ENCODE measurements around the gene BBX.

The BBX gene

DNA sequence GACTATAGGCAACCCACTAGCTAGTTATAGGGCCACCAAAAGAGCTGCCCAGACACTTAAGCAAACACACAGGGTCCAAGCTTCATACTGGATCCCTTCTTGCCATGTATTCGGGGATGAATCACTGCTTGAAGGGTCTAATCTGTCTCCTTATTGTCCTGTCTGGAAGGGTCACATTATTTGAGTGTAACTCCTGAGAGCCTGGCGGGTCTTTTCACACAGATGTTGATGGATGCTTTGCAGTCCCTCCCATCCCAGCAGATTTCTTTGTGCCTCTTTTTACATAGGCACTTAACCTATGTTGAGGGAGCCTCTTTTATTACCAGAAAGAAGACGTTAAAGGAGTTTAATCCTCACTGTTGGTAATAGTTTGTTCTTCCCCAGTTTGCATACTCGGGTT lies 56.6 kb downstream of the BBX start:
- peaks cover 20% of the 10 kb centered on the region; the same call in 1 of the 2 replicates for H3K79me2 ChIP-seq (ENCODE audit: insufficient read depth, low read length)
- H3K9me3 ChIP-seq (ENCODE audit: insufficient read depth, low read length, severe bottlenecking), result no peaks in the 10 kb centered on the region
- no peaks in the 10 kb centered on the region; the same call in 1 of the 2 replicates for H3K4me1 ChIP-seq (ENCODE audit: insufficient read depth, low read length)
- no peaks in the 10 kb centered on the region; the same call in 1 of the 2 replicates for H4K20me1 ChIP-seq (ENCODE audit: insufficient read depth, low read length)
- H3K27me3 ChIP-seq (ENCODE audit: insufficient read depth, low read length, poor library complexity), result no peaks in the 10 kb centered on the region
- H3K9ac ChIP-seq (ENCODE audit: low read depth, low read length), result no peak overlapping the region
- TF ChIP-seq EZH2 (IDR thresholded peaks at IDR 0.05; ENCODE audit: borderline replicate concordance, low read depth, low read length, severe bottlenecking), result no peak
- TF ChIP-seq, protein P1, sequence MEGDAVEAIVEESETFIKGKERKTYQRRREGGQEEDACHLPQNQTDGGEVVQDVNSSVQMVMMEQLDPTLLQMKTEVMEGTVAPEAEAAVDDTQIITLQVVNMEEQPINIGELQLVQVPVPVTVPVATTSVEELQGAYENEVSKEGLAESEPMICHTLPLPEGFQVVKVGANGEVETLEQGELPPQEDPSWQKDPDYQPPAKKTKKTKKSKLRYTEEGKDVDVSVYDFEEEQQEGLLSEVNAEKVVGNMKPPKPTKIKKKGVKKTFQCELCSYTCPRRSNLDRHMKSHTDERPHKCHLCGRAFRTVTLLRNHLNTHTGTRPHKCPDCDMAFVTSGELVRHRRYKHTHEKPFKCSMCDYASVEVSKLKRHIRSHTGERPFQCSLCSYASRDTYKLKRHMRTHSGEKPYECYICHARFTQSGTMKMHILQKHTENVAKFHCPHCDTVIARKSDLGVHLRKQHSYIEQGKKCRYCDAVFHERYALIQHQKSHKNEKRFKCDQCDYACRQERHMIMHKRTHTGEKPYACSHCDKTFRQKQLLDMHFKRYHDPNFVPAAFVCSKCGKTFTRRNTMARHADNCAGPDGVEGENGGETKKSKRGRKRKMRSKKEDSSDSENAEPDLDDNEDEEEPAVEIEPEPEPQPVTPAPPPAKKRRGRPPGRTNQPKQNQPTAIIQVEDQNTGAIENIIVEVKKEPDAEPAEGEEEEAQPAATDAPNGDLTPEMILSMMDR (IDR thresholded peaks at IDR 0.05; ENCODE audit: borderline replicate concordance, extremely low read depth, low read length, poor library complexity, severe bottlenecking), result no peak
- H3K4me3 ChIP-seq (ENCODE audit: low read depth in 1 of 2, low read length in 2 of 2), result no peak overlapping the region
- no peaks in the 10 kb centered on the region for H3K36me3 ChIP-seq (ENCODE audit: insufficient read depth, low read length)
- no peak for DNase-seq
- no peak overlapping the region for H2AFZ ChIP-seq (ENCODE audit: low read depth, low read length)
- no peak for ATAC-seq (ENCODE audit: insufficient read depth, low read depth)
- H3K4me2 ChIP-seq (ENCODE audit: insufficient read depth, low read length), result no peak overlapping the region
- no peak overlapping the region for H3K27ac ChIP-seq (ENCODE audit: low read length)

DNA sequence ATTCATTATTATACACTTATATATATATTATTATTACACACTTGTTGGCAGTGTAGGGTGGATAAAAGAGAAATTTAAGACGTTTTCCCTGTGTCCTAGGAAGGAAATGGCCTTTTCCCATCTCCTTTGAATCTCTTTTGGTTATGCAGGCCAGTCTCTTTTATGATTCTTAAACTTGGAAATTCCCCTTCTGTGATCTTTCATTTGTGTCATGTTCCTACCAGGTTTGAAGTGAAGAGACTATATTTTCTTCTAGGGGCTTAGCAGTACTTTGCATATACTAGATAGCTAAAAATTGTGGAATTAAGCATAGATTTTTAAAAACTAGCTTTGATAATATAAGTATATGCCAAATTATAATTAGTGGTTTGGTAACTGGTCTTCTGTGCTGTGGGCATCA lies 58.5 kb downstream of the BBX start:
- Histone ChIP-seq H3K27ac (ENCODE audit: low read length) (no peak overlapping the region), H3K79me2 (ENCODE audit: insufficient read depth, low read length) (peaks cover 7% of the 10 kb centered on the region; the same call in 1 of the 2 replicates), H4K20me1 (ENCODE audit: insufficient read depth, low read length) (no peaks in the 10 kb centered on the region; the same call in 1 of the 2 replicates), H2AFZ (ENCODE audit: low read depth, low read length) (no peak overlapping the region), H3K27me3 (ENCODE audit: insufficient read depth, low read length, poor library complexity) (no peaks in the 10 kb centered on the region), H3K4me2 (ENCODE audit: insufficient read depth, low read length) (no peak overlapping the region), H3K36me3 (ENCODE audit: insufficient read depth, low read length) (no peaks in the 10 kb centered on the region), H3K9me3 (ENCODE audit: insufficient read depth, low read length, severe bottlenecking) (no peaks in the 10 kb centered on the region), H3K4me1 (ENCODE audit: insufficient read depth, low read length) (no peaks in the 10 kb centered on the region), H3K4me3 (ENCODE audit: low read depth in 1 of 2, low read length in 2 of 2) (no peak overlapping the region), H3K9ac (ENCODE audit: low read depth, low read length) (no peak overlapping the region)
- no peak for DNase-seq
- no peak for ATAC-seq (ENCODE audit: insufficient read depth, low read depth)
- TF ChIP-seq EZH2 (IDR thresholded peaks at IDR 0.05; ENCODE audit: borderline replicate concordance, low read depth, low read length, severe bottlenecking), result no peak
- TF ChIP-seq, protein P1 (IDR thresholded peaks at IDR 0.05; ENCODE audit: borderline replicate concordance, extremely low read depth, low read length, poor library complexity, severe bottlenecking), result no peak

DNA sequence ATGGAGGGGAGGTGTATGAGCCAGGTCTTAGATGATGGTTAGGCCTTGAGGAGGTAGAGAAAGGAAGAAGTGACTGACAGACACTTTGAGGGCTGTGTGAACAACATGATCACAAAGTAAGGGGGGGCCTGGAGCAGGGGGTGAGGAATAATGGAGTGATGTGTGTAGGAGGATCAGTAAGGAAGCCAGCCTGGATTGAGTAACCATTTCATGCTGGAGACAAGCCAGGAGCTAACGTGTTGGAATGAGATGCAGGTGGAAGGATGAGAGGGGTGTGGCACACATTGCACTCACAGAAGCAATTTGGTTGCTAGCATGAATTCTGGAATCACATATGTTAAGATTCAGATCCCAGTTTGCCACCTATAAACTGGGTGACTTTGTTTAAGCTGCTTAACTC lies 65.5 kb downstream of the BBX start:
- ATAC-seq (ENCODE audit: insufficient read depth, low read depth), result no peak

More for the DNA sequence above, 65.5 kb downstream of the BBX start:
- no peak for DNase-seq
- H3K4me3 ChIP-seq (ENCODE audit: low read depth in 1 of 2, low read length in 2 of 2), result no peak overlapping the region
- H4K20me1 ChIP-seq (ENCODE audit: insufficient read depth, low read length), result no peaks in the 10 kb centered on the region
- no peaks in the 10 kb centered on the region for H3K27me3 ChIP-seq (ENCODE audit: insufficient read depth, low read length, poor library complexity)
- H3K9ac ChIP-seq (ENCODE audit: low read depth, low read length), result no peak overlapping the region
- H3K79me2 ChIP-seq (ENCODE audit: insufficient read depth, low read length), result peaks cover 6% of the 10 kb centered on the region; the same call in 1 of the 2 replicates
- no peak for TF ChIP-seq EZH2 (IDR thresholded peaks at IDR 0.05; ENCODE audit: borderline replicate concordance, low read depth, low read length, severe bottlenecking)
- TF ChIP-seq, protein P1 (IDR thresholded peaks at IDR 0.05; ENCODE audit: borderline replicate concordance, extremely low read depth, low read length, poor library complexity, severe bottlenecking), result no peak
- no peaks in the 10 kb centered on the region for H3K4me1 ChIP-seq (ENCODE audit: insufficient read depth, low read length)
- H3K9me3 ChIP-seq (ENCODE audit: insufficient read depth, low read length, severe bottlenecking), result no peaks in the 10 kb centered on the region
- no peaks in the 10 kb centered on the region for H3K36me3 ChIP-seq (ENCODE audit: insufficient read depth, low read length)
- no peak overlapping the region for H3K4me2 ChIP-seq (ENCODE audit: insufficient read depth, low read length)
- H2AFZ ChIP-seq (ENCODE audit: low read depth, low read length), result no peak overlapping the region
- no peak overlapping the region for H3K27ac ChIP-seq (ENCODE audit: low read length)

Data from DND-41 (cell line).